B cell (primary cell): ENCODE data around the gene ZNF93. TPM values are rescaled to one million over a fixed set of nuclear protein-coding genes. Genes with fewer than 3 reads are reported as not detected.
"Not testable (repeated sequence)": the region's sequence is repeated elsewhere in the genome, so short reads cannot be mapped to it uniquely, and the experiment has no call there.

Experiments used
- ATAC-seq: fragments of 200-7000 bp; cut with Tn5 transposase; one replicate; pipeline ENCODE4 v1.10.0; 2021; ENCODE audit warnings: low read depth, mild to moderate bottlenecking, moderate number of reproducible peaks, moderate library complexity
- CTCF ChIA-PET: fragments of 350-600 bp; sonication (Branson Sonifier 250); formaldehyde crosslinking; loops from one replicate; lab custom pipeline; 2021; ENCODE audit warnings: antibody characterized with exemption, inconsistent platforms; lab: Charles Lee
- POLR2A ChIA-PET: fragments of 350-600 bp; sonication (Branson Sonifier 250); formaldehyde crosslinking; loops from one replicate; lab custom pipeline; 2021; ENCODE audit warnings: antibody characterized with exemption; lab: Charles Lee
- DNase-seq: peaks from one replicate; pipeline ENCODE4 v3.0.0; 2013
- H2AFZ ChIP-seq: 2 replicates; pipeline ENCODE4 v1.6.1; 2012; ENCODE audit warnings: mild to moderate bottlenecking, low read depth, low read length; ENCODE audit not compliant: insufficient read depth, poor library complexity, severe bottlenecking
- H3K27ac ChIP-seq, 2 donors: 1 replicate in 1 of 2; 2 replicates in 1 of 2; pipeline ENCODE4 v1.5.1; 2012 to 2013; ENCODE audit warnings: low read length in 2 of 2, mild to moderate bottlenecking in 2 of 2, moderate library complexity in 1 of 2
- H3K27me3 ChIP-seq, 4 experiments: fragments of 200-600 bp in 1 of 4; sonication (generic) in 1 of 4; replicated peaks in 1 of 4; 1 replicate in 2 of 4; 2 replicates in 2 of 4; pipeline versions ENCODE4 v1.6.1 to v1.7.0; 2013 to 2016; ENCODE audit warnings: low read length in 3 of 4, mild to moderate bottlenecking in 2 of 4, mixed read lengths in 1 of 4, moderate library complexity in 1 of 4; ENCODE audit not compliant: insufficient read depth in 4 of 4, control insufficient read depth in 3 of 4; ENCODE audit errors: control extremely low read depth in 1 of 4
- H3K36me3 ChIP-seq, 2 experiments: replicated peaks in 1 of 2; 1 replicate in 1 of 2; 2 replicates in 1 of 2; pipeline versions ENCODE4 v1.6.1 to v1.7.1; 2013; ENCODE audit warnings: low read length in 1 of 2; ENCODE audit not compliant: insufficient read depth in 2 of 2, control insufficient read depth in 1 of 2; ENCODE audit errors: control extremely low read depth in 1 of 2, extremely low read depth in 1 of 2
- H3K4me1 ChIP-seq, 2 donors: fragments of 200-600 bp in 1 of 2; sonication (generic) in 1 of 2; 1 replicate in 1 of 2; 2 replicates in 1 of 2; pipeline versions ENCODE4 v1.5.1 to v1.6.1; 2013 to 2017; ENCODE audit warnings: low read length in 2 of 2; ENCODE audit not compliant: control insufficient read depth in 2 of 2, insufficient read depth in 2 of 2
- H3K4me2 ChIP-seq: replicated peaks from 2 replicates; pipeline ENCODE3; 2012; ENCODE audit warnings: mild to moderate bottlenecking, low read depth, low read length; ENCODE audit not compliant: poor library complexity, severe bottlenecking
- H3K4me3 ChIP-seq, 5 experiments: fragments of 200-600 bp in 1 of 5; sonication (generic) in 1 of 5; 1 replicate in 3 of 5; 2 replicates in 2 of 5; pipeline versions ENCODE4 v1.5.1 to v1.7.0; 2011 to 2016; ENCODE audit warnings: low read length in 4 of 5, mild to moderate bottlenecking in 4 of 5, low read depth in 2 of 5, control low read depth in 1 of 5, moderate library complexity in 1 of 5; ENCODE audit not compliant: insufficient read depth in 1 of 5; ENCODE audit errors: control extremely low read depth in 1 of 5, extremely low read depth in 1 of 5
- H3K79me2 ChIP-seq: fragments of 200-600 bp; sonication (generic); one replicate; pipeline ENCODE4 v1.6.0; 2016; ENCODE audit warnings: low read length; ENCODE audit not compliant: control insufficient read depth, insufficient read depth
- H3K9ac ChIP-seq: fragments of 200-600 bp; sonication (generic); 2 replicates; pipeline ENCODE4 v1.6.1; 2017; ENCODE audit warnings: mild to moderate bottlenecking, low read length, moderate library complexity
- H3K9me3 ChIP-seq, 3 donors: one replicate each; pipeline versions ENCODE4 v1.6.1 to v1.7.1; 2013; ENCODE audit warnings: low read length in 2 of 3; ENCODE audit not compliant: control insufficient read depth in 2 of 3, insufficient read depth in 1 of 3; ENCODE audit errors: control extremely low read depth in 1 of 3
- H4K20me1 ChIP-seq: 2 replicates; pipeline ENCODE4 v1.6.0; 2012; ENCODE audit warnings: mild to moderate bottlenecking, low read length; ENCODE audit not compliant: insufficient read depth, control insufficient read depth, poor library complexity, severe bottlenecking
- H3K27ac Mint-ChIP-seq: one replicate; pipeline ENCODE4 v1.8.0; 2021; ENCODE audit warnings: mixed read lengths
- H3K27me3 Mint-ChIP-seq: one replicate; pipeline ENCODE4 v1.8.0; 2021; ENCODE audit warnings: mixed read lengths
- H3K4me1 Mint-ChIP-seq: one replicate; pipeline ENCODE4 v1.8.0; 2021; ENCODE audit warnings: mixed read lengths
- H3K4me3 Mint-ChIP-seq: one replicate; pipeline ENCODE4 v1.8.0; 2021; ENCODE audit warnings: mixed read lengths
- H3K9me3 Mint-ChIP-seq: one replicate; pipeline ENCODE4 v1.8.0; 2022; ENCODE audit warnings: mixed read lengths; ENCODE audit not compliant: insufficient read depth
- EZH2 ChIP-seq: IDR thresholded peaks from 2 replicates; pipeline ENCODE4 v1.6.1; 2012; ENCODE audit warnings: borderline replicate concordance, low read depth, mild to moderate bottlenecking, moderate library complexity, low read length; ENCODE audit not compliant: insufficient read depth, poor library complexity, severe bottlenecking
- WGBS: methylation state at CpG from one replicate; pipeline ENCODE4 v1.1.5; 2013; ENCODE audit warnings: missing lambda C conversion rate; ENCODE audit not compliant: insufficient coverage; 5-methylcytosine and 5-hydroxymethylcytosine counted together
- intact Hi-C: fragments of 100-400 bp; cut with micrococcal nuclease; formaldehyde crosslinking; loops from one replicate; pipeline ENCODE4 v1.10.0; 2022
- polyA plus RNA-seq: library from polyadenylated mRNA; depleted of rRNA; stranded (reverse); fragments of >200 nt; gene quantifications from 2 replicates; pipeline ENCODE4 v1.2.3, GENCODE V29; 2012
- total RNA-seq, 2 donors: library from RNA; stranded (reverse); fragments of 120-200 nt in 1 of 2; gene quantifications; 1 replicate in 1 of 2; 2 replicates in 1 of 2; pipeline versions ENCODE4 v1.2.3 to v1.2.4, GENCODE V29; 2013 to 2022
- TF ChIP-seq, protein P1 (sequence below): fragments of 200-600 bp; IDR thresholded peaks from one replicate; pipeline ENCODE4 v1.8.0; 2022; ENCODE audit warnings: antibody characterized with exemption, mild to moderate bottlenecking

Gene ZNF93
- total and polyA plus RNA-seq, 2 donors (not counting 1 experiment from before 2014, with no cell fraction given), result 4.8 to 13.3 TPM

- no peak overlapping the region for H3K4me3 Mint-ChIP-seq
- H3K79me2 ChIP-seq, result peaks cover 4% of the 10 kb centered on the region
- ChIA-PET POLR2A (no interaction called here), CTCF (no interaction called here)
- no peaks in the 10 kb centered on the region for H3K27me3 ChIP-seq
- no peak for DNase-seq
- no peak for ATAC-seq
- peaks cover 0 to 4% (median 3%) of the 10 kb centered on the region in 3 donors for H3K9me3 ChIP-seq
- H3K9me3 Mint-ChIP-seq, result no peaks in the 10 kb centered on the region
- no peak overlapping the region for H3K9ac ChIP-seq
- peaks cover 0 to 2% of the 10 kb centered on the region in 2 experiments for H3K36me3 ChIP-seq
- no peak overlapping the region for H3K4me3 ChIP-seq
- TF ChIP-seq, protein P1, sequence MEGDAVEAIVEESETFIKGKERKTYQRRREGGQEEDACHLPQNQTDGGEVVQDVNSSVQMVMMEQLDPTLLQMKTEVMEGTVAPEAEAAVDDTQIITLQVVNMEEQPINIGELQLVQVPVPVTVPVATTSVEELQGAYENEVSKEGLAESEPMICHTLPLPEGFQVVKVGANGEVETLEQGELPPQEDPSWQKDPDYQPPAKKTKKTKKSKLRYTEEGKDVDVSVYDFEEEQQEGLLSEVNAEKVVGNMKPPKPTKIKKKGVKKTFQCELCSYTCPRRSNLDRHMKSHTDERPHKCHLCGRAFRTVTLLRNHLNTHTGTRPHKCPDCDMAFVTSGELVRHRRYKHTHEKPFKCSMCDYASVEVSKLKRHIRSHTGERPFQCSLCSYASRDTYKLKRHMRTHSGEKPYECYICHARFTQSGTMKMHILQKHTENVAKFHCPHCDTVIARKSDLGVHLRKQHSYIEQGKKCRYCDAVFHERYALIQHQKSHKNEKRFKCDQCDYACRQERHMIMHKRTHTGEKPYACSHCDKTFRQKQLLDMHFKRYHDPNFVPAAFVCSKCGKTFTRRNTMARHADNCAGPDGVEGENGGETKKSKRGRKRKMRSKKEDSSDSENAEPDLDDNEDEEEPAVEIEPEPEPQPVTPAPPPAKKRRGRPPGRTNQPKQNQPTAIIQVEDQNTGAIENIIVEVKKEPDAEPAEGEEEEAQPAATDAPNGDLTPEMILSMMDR, result no peak
- TF ChIP-seq EZH2, result no peak
- no peaks in the 10 kb centered on the region for H4K20me1 ChIP-seq
- peaks cover under 1% of the 10 kb centered on the region for H3K4me1 Mint-ChIP-seq
- intact Hi-C loops, result no loop called here
- H3K27ac Mint-ChIP-seq, result no peak overlapping the region
- WGBS, result no CpG with 5 or more reads among the region's 3 CpGs
- H3K4me2 ChIP-seq, result no peak overlapping the region
- H2AFZ ChIP-seq, result no peak overlapping the region
- H3K27ac ChIP-seq, result no peak overlapping the region
- no peaks in the 10 kb centered on the region for H3K27me3 Mint-ChIP-seq
- no peaks in the 10 kb centered on the region for H3K4me1 ChIP-seq
Measured at GRCh38 chr19:19914596-19914995, 13.8 kb downstream of the ZNF93 start.

- H3K27me3 ChIP-seq, ATAC-seq, H3K4me3 Mint-ChIP-seq, H3K9ac ChIP-seq, H3K27ac ChIP-seq, CTCF ChIA-PET, H3K4me1 Mint-ChIP-seq, H3K27me3 Mint-ChIP-seq, H2AFZ ChIP-seq, H4K20me1 ChIP-seq, H3K4me2 ChIP-seq, H3K4me3 ChIP-seq, H3K4me1 ChIP-seq, H3K27ac Mint-ChIP-seq, intact Hi-C loops, H3K79me2 ChIP-seq: not testable (repeated sequence)
- peaks cover 18 to 45% (median 43%) of the 10 kb centered on the region in 3 donors for H3K9me3 ChIP-seq
- POLR2A ChIA-PET, result interaction anchor here (1.0 kb wide), 1 partner anchor 197 kb away, joined by 4 read pairs; no protein-coding TSS in a partner anchor
- H3K9me3 Mint-ChIP-seq, result peaks cover 22% of the 10 kb centered on the region
- peak; percentile 12 for DNase-seq
- WGBS, result 95% methylated on average over 5 of the region's 7 CpGs
- H3K36me3 ChIP-seq, result peaks cover 7 to 24% of the 10 kb centered on the region in 2 experiments
Measured at GRCh38 chr19:19930417-19930816, 29.7 kb downstream of the ZNF93 start.

GRCh38 chr19:19933432-19934314, 32.9 kb downstream of the ZNF93 start:
- H3K4me2 ChIP-seq, ATAC-seq, DNase-seq, intact Hi-C loops, H3K27me3 Mint-ChIP-seq, H3K27me3 ChIP-seq, H4K20me1 ChIP-seq, H3K9ac ChIP-seq, H3K4me3 Mint-ChIP-seq, H3K27ac Mint-ChIP-seq, POLR2A ChIA-PET, H2AFZ ChIP-seq, H3K79me2 ChIP-seq, H3K27ac ChIP-seq, CTCF ChIA-PET, H3K4me3 ChIP-seq: not testable (repeated sequence)
- Histone ChIP-seq H3K4me1 (peaks cover 8 to 14% of the 10 kb centered on the region in 2 donors), H3K36me3 (peaks cover 1 to 21% of the 10 kb centered on the region in 2 experiments), H3K9me3 (peaks cover 12 to 73% (median 46%) of the 10 kb centered on the region in 3 donors)
- H3K4me1 Mint-ChIP-seq, result peaks cover 12% of the 10 kb centered on the region
- H3K9me3 Mint-ChIP-seq, result peaks cover 18% of the 10 kb centered on the region
- WGBS, result no CpG with 5 or more reads among the region's 3 CpGs
